Upper lobe of left lung (tissue), 4 donors: Measurements from ENCODE around the gene SLC38A9.

Experiments
- EP300 ChIP-seq, 4 donors: sonication (generic); formaldehyde crosslinking; IDR thresholded peaks; one replicate each; pipeline ENCODE4 v1.5.1; 2017; ENCODE audit warnings: antibody characterized with exemption in 4 of 4, control low read depth in 2 of 4
- TF ChIP-seq, protein P1 (sequence below), 6 experiments: fragments of 450-650 bp in 4 of 6; fragments of 200-600 bp in 2 of 6; sonication (generic) in 2 of 6; IDR thresholded peaks; one replicate each; pipeline ENCODE4 v1.5.1; 2016 to 2019; ENCODE audit warnings: antibody characterized with exemption in 6 of 6

DNA sequence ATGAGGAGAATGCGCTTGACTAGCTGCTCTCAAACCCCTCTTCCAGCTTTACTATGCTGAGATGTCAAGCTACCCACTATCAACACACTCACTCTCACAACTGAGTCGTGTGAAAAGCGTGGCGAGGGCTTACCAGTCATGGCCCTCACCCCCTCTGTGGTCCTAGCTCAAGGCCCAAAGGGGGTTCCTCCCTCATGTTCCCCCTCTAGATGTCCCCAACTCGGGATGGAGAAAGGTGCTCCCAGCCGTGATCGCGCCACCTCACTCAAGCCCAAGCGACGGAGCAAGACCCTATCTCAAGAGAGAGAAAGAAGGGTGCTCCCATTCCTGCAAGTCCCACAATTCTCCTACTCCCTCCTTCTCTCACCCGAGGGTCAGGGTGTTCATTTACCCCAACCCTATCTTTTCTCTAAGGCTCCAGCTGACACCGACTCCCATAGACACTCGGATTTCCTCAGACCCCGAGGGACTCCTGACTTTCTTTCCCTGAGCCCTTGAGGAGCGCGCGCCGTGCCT, 559 bp downstream of the SLC38A9 start:
- TF ChIP-seq, protein P1, sequence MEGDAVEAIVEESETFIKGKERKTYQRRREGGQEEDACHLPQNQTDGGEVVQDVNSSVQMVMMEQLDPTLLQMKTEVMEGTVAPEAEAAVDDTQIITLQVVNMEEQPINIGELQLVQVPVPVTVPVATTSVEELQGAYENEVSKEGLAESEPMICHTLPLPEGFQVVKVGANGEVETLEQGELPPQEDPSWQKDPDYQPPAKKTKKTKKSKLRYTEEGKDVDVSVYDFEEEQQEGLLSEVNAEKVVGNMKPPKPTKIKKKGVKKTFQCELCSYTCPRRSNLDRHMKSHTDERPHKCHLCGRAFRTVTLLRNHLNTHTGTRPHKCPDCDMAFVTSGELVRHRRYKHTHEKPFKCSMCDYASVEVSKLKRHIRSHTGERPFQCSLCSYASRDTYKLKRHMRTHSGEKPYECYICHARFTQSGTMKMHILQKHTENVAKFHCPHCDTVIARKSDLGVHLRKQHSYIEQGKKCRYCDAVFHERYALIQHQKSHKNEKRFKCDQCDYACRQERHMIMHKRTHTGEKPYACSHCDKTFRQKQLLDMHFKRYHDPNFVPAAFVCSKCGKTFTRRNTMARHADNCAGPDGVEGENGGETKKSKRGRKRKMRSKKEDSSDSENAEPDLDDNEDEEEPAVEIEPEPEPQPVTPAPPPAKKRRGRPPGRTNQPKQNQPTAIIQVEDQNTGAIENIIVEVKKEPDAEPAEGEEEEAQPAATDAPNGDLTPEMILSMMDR (IDR thresholded peaks at IDR 0.05): no peak
- no peak for TF ChIP-seq EP300 (IDR thresholded peaks at IDR 0.05)
